Smooth muscle cell (in vitro differentiated cells): ENCODE results near the gene ACTL7B. TPM values are rescaled to one million over a fixed set of nuclear protein-coding genes. Genes with fewer than 3 reads are reported as not detected.

Experiments
- DNase-seq: peaks from one replicate; lab custom pipeline; 2025; ENCODE audit not compliant: unreplicated experiment; lab: John Stamatoyannopoulos, UW
- H2AFZ ChIP-seq: fragments of 200-600 bp; sonication (generic); 2 replicates; pipeline ENCODE4 v1.6.0; 2016; ENCODE audit warnings: antibody characterized with exemption, low read depth, mild to moderate bottlenecking
- H3F3A ChIP-seq: fragments of 200-600 bp; sonication (generic); 2 replicates; pipeline ENCODE4 v1.6.0; 2017; ENCODE audit warnings: antibody characterized with exemption, low read depth
- H3K27ac ChIP-seq: fragments of 200-600 bp; sonication (generic); 2 replicates; pipeline ENCODE4 v1.5.1; 2016; ENCODE audit warnings: low read depth, mild to moderate bottlenecking
- H3K27me3 ChIP-seq: fragments of 200-600 bp; sonication (generic); 2 replicates; pipeline ENCODE4 v1.6.1; 2016; ENCODE audit warnings: low read depth, mild to moderate bottlenecking
- H3K36me3 ChIP-seq: fragments of 200-600 bp; sonication (generic); 2 replicates; pipeline ENCODE4 v1.5.1; 2016; ENCODE audit warnings: low read depth
- H3K4me1 ChIP-seq: fragments of 200-600 bp; sonication (generic); 2 replicates; pipeline ENCODE4 v1.5.1; 2016; ENCODE audit warnings: low read depth
- H3K4me2 ChIP-seq: fragments of 200-600 bp; sonication (generic); 2 replicates; pipeline ENCODE4 v1.6.0; 2016; ENCODE audit warnings: mild to moderate bottlenecking
- H3K4me3 ChIP-seq: fragments of 200-600 bp; sonication (generic); 2 replicates; pipeline ENCODE4 v1.5.1; 2016; ENCODE audit warnings: mild to moderate bottlenecking
- H3K79me2 ChIP-seq: fragments of 200-600 bp; sonication (generic); 2 replicates; pipeline ENCODE4 v1.6.0; 2016; ENCODE audit warnings: low read depth, mild to moderate bottlenecking
- H3K9ac ChIP-seq: fragments of 200-600 bp; sonication (generic); 2 replicates; pipeline ENCODE4 v1.6.0; 2016; ENCODE audit warnings: low read depth
- H3K9me3 ChIP-seq: fragments of 200-600 bp; sonication (generic); replicated peaks from 2 replicates; pipeline ENCODE4 v1.5.1; 2016; ENCODE audit warnings: low read depth
- H4K20me1 ChIP-seq: fragments of 200-600 bp; sonication (generic); 2 replicates; pipeline ENCODE4 v1.6.0; 2016; ENCODE audit warnings: low read depth
- WGBS: methylation state at CpG from one replicate; pipeline ENCODE4 v1.1.7; 2016; ENCODE audit warnings: low lambda C conversion rate; 5-methylcytosine and 5-hydroxymethylcytosine counted together
- polyA plus RNA-seq: library from polyadenylated mRNA; unstranded; fragments of >200 nt; fragmentation: Nextera tagmentation; extraction: Ambion mirVana; gene quantifications from 2 replicates; pipeline ENCODE4 v1.2.1, GENCODE V29; 2016
- total RNA-seq: library from RNA; depleted of rRNA; stranded (reverse); fragments of >200 nt; gene quantifications from 2 replicates; pipeline ENCODE4 v1.2.3, GENCODE V29; 2014
- TF ChIP-seq, protein P1 (sequence below): fragments of 200-600 bp; sonication (generic); IDR thresholded peaks from 2 replicates; pipeline ENCODE4 v1.5.1; 2017; ENCODE audit warnings: borderline replicate concordance, mild to moderate bottlenecking, antibody characterized with exemption; ENCODE audit not compliant: insufficient read depth, poor library complexity, severe bottlenecking

Gene ACTL7B
- total and polyA plus RNA-seq, 2 experiments from 2014 or later = not detected

DNA sequence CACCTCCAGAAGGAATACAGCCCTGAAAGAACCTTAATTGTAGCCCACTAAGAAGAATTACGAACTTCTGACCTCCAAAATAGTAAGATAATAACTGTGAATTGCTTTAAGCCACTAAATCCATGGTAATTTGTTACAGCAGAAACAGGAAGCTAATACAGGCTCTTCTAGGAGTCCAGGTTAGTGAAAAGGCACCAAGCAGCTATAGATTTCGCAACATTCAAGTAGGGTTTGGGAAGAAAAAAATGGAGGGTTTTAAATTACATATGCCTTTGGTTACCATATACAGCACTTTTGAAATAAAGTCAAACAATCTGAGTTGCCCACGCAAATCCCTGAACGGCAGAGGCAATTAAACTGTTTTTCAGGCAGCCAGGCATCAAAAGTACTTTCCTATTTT lies 4.6 kb upstream of the ACTL7B start:
- H3K9me3 ChIP-seq = no peaks in the 10 kb centered on the region
- no peak overlapping the region for H3K4me2 ChIP-seq
- H3K79me2 ChIP-seq = no peaks in the 10 kb centered on the region
- no peaks in the 10 kb centered on the region for H3K4me1 ChIP-seq
- 82% methylated on average over 4 of the region's 4 CpGs for WGBS
- no peaks in the 10 kb centered on the region for H3F3A ChIP-seq
- DNase-seq = no peak
- H3K9ac ChIP-seq = no peak overlapping the region
- H3K27me3 ChIP-seq = peaks cover 10% of the 10 kb centered on the region
- no peak overlapping the region for H2AFZ ChIP-seq
- no peaks in the 10 kb centered on the region for H4K20me1 ChIP-seq
- H3K36me3 ChIP-seq = no peaks in the 10 kb centered on the region
- H3K27ac ChIP-seq = no peak overlapping the region
- H3K4me3 ChIP-seq = no peak overlapping the region
- TF ChIP-seq, protein P1, sequence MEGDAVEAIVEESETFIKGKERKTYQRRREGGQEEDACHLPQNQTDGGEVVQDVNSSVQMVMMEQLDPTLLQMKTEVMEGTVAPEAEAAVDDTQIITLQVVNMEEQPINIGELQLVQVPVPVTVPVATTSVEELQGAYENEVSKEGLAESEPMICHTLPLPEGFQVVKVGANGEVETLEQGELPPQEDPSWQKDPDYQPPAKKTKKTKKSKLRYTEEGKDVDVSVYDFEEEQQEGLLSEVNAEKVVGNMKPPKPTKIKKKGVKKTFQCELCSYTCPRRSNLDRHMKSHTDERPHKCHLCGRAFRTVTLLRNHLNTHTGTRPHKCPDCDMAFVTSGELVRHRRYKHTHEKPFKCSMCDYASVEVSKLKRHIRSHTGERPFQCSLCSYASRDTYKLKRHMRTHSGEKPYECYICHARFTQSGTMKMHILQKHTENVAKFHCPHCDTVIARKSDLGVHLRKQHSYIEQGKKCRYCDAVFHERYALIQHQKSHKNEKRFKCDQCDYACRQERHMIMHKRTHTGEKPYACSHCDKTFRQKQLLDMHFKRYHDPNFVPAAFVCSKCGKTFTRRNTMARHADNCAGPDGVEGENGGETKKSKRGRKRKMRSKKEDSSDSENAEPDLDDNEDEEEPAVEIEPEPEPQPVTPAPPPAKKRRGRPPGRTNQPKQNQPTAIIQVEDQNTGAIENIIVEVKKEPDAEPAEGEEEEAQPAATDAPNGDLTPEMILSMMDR = no peak

DNA sequence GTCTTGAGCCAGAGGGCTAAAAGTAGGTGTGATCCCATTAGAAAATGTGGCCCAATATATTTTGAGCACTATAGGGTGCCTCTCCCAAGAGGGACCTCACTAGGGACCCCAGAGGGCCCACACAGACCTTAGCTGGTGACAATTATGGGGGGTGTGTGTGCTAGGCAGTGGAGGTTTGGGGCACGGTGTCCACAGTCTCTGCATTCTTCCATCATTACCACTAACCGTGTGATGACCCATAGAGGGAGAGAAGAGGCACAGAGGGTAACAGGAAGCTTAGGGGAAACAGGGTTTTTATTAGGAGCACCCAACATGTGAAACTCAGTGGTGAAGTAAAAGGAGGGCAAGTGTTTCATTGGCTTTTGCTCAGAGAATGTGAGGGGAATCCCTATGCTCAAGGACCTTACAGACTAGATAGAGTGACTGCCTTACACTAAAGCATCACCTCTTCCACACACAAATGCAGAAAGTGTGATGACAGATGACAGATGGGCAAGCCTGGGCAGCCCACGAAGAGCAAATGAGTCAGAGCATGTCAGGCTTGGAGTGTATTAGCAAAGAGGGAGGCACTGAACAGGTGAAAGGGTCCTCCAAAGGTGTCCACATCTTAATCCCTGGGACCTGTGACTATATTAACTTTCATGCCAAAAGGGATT lies 3.8 kb upstream of the ACTL7B start:
- peaks cover 10% of the 10 kb centered on the region for H3K27me3 ChIP-seq
- H3K36me3 ChIP-seq = no peaks in the 10 kb centered on the region
- TF ChIP-seq, protein P1 = no peak
- 71% methylated on average over 3 of the region's 3 CpGs for WGBS
- no peak overlapping the region for H3K27ac ChIP-seq
- no peak overlapping the region for H2AFZ ChIP-seq
- no peak overlapping the region for H3K4me2 ChIP-seq
- H4K20me1 ChIP-seq = no peaks in the 10 kb centered on the region
- no peaks in the 10 kb centered on the region for H3K9me3 ChIP-seq
- H3K79me2 ChIP-seq = no peaks in the 10 kb centered on the region
- H3F3A ChIP-seq = no peaks in the 10 kb centered on the region
- no peaks in the 10 kb centered on the region for H3K4me1 ChIP-seq
- no peak overlapping the region for H3K4me3 ChIP-seq
- no peak for DNase-seq
- no peak overlapping the region for H3K9ac ChIP-seq

DNA sequence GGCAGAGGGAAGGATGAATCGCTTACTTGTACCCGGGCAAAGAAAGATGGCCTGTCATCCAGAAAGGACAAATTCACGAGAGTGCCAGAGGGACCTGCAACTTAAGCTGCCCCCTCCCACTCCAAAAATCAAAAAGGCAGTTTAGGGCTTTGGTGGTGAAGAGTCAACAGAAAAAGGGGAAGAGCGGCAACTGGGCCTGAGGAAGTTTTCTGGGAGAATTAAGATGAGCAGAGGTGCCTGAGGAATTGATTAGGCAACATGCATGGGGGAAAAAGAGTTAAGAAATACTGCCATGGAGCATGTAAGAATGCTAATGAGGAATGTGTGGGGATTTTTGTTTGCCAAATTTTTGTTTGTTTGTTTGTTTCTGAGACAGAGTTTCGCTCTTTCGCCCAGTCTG lies 1.8 kb upstream of the ACTL7B start:
- H3K9me3 ChIP-seq = no peaks in the 10 kb centered on the region
- no peaks in the 10 kb centered on the region for H3K36me3 ChIP-seq
- H3K27ac ChIP-seq = no peak overlapping the region
- H2AFZ ChIP-seq = no peak overlapping the region
- WGBS = 98% methylated on average over 6 of the region's 6 CpGs
- H3K4me1 ChIP-seq = no peaks in the 10 kb centered on the region
- no peak overlapping the region for H3K4me2 ChIP-seq
- TF ChIP-seq, protein P1 = no peak
- H3K9ac ChIP-seq = no peak overlapping the region
- DNase-seq = no peak
- H3K4me3 ChIP-seq = no peak overlapping the region
- H3F3A ChIP-seq = no peaks in the 10 kb centered on the region
- no peaks in the 10 kb centered on the region for H4K20me1 ChIP-seq
- no peaks in the 10 kb centered on the region for H3K79me2 ChIP-seq
- peaks cover 13% of the 10 kb centered on the region for H3K27me3 ChIP-seq

DNA sequence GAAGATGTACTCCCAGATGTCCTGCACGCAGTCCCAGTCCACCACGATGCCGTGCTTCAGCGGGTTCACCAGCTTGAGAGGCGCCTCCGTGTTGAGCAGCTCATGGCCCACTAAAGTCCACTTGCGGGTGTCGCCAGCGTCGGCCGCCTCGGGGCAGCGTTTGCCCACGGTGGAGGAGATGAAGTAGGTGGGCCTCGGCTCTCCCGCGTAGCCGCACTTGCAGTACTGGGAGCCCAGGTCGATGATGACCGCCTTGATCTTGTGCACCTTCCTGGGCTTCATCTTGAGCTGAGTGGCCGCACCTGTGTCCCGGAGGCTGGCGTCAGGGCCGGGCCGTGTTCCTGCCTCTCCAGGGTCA lies 278 bp downstream of the ACTL7B start:
- TF ChIP-seq, protein P1 = no peak
- H3F3A ChIP-seq = no peaks in the 10 kb centered on the region
- DNase-seq = no peak
- H3K36me3 ChIP-seq = no peaks in the 10 kb centered on the region
- no peak overlapping the region for H3K4me3 ChIP-seq
- no peak overlapping the region for H3K9ac ChIP-seq
- no peak overlapping the region for H3K4me2 ChIP-seq
- no peaks in the 10 kb centered on the region for H4K20me1 ChIP-seq
- H3K27me3 ChIP-seq = peaks cover 31% of the 10 kb centered on the region
- no peak overlapping the region for H2AFZ ChIP-seq
- no peaks in the 10 kb centered on the region for H3K9me3 ChIP-seq
- no peaks in the 10 kb centered on the region for H3K4me1 ChIP-seq
- H3K27ac ChIP-seq = no peak overlapping the region
- 99% methylated on average over 23 of the region's 25 CpGs for WGBS
- no peaks in the 10 kb centered on the region for H3K79me2 ChIP-seq
